H1 (cell line): Measurements from ENCODE around the gene TRPV4.

Experiments
- CREB1 ChIP-seq: IDR thresholded peaks from 2 replicates; pipeline ENCODE4 v1.6.1; 2012; ENCODE audit warnings: inconsistent platforms
- CTCF ChIP-seq, 3 experiments: IDR thresholded peaks; 1 replicate in 2 of 3; 2 replicates in 1 of 3; pipeline versions ENCODE4 v1.5.1 to v1.6.1; 2011; ENCODE audit warnings: low read length in 3 of 3, mild to moderate bottlenecking in 3 of 3, inconsistent platforms in 2 of 3, low read depth in 1 of 3, moderate library complexity in 1 of 3; ENCODE audit not compliant: insufficient read depth in 1 of 3; ENCODE audit errors: control extremely low read depth in 1 of 3
- EP300 ChIP-seq, 2 experiments: IDR thresholded peaks; 1 replicate in 1 of 2; 2 replicates in 1 of 2; pipeline ENCODE4 v1.6.1; 2011 to 2012; ENCODE audit warnings: low read depth in 2 of 2, low read length in 2 of 2, mild to moderate bottlenecking in 2 of 2, borderline replicate concordance in 1 of 2, inconsistent platforms in 1 of 2, moderate library complexity in 1 of 2
- HDAC2 ChIP-seq, 2 experiments: fragments of 300-600 bp in 1 of 2; sonication (generic) in 1 of 2; IDR thresholded peaks; 2 replicates each; pipeline ENCODE4 v1.6.1; 2011 to 2012; ENCODE audit warnings: low read depth in 2 of 2, low read length in 2 of 2, mild to moderate bottlenecking in 2 of 2, moderate library complexity in 2 of 2, borderline replicate concordance in 1 of 2, inconsistent platforms in 1 of 2
- POLR2A ChIP-seq, 2 experiments: IDR thresholded peaks; 1 replicate in 1 of 2; 2 replicates in 1 of 2; pipeline ENCODE4 v1.6.1; 2011; ENCODE audit warnings: low read depth in 2 of 2, low read length in 2 of 2, mild to moderate bottlenecking in 2 of 2; ENCODE audit errors: control extremely low read depth in 1 of 2
- POLR2AphosphoS5 ChIP-seq: IDR thresholded peaks from 2 replicates; pipeline ENCODE4 v1.6.1; 2011; ENCODE audit warnings: low read depth, low read length
- TCF12 ChIP-seq: IDR thresholded peaks from 2 replicates; pipeline ENCODE4 v1.6.1; 2011; ENCODE audit warnings: low read depth, mild to moderate bottlenecking, low read length
- USF2 ChIP-seq: IDR thresholded peaks from 2 replicates; pipeline ENCODE4 v1.6.1; 2011; ENCODE audit warnings: low read length, improper control_type of control experiment

- TF ChIP-seq TCF12 (no peak), CTCF (IDR thresholded peaks at IDR 0.05; ENCODE audit: control extremely low read depth in 1 of 3, insufficient read depth in 1 of 3, low read depth in 1 of 3, low read length in 3 of 3) (no peak), CREB1 (no peak; the same call in 1 of the 2 replicates), USF2 (no peak), HDAC2 (IDR thresholded peaks at IDR 0.05; ENCODE audit: borderline replicate concordance in 1 of 2, low read depth in 2 of 2, low read length in 2 of 2) (no peak), POLR2A (IDR thresholded peaks at IDR 0.05; ENCODE audit: control extremely low read depth in 1 of 2, low read depth in 2 of 2, low read length in 2 of 2) (peak in 1 of 2 experiments; percentile 34; a peak in 1 of 3 replicates), EP300 (IDR thresholded peaks at IDR 0.05; ENCODE audit: borderline replicate concordance in 1 of 2, low read depth in 2 of 2, low read length in 2 of 2) (no peak), POLR2AphosphoS5 (no peak)
Measured at GRCh38 chr12:109880938-109881337, 47.7 kb upstream of the TRPV4 start.
